Testis (tissue), 3 donors: Measurements from ENCODE around the gene TWIST2. TPM values are rescaled to one million over a fixed set of nuclear protein-coding genes. Genes with fewer than 3 reads are reported as not detected.

ENCODE experiments used
- DNase-seq: peaks from one replicate; pipeline ENCODE4 v3.0.0-alpha.2; 2019
- H3K27ac ChIP-seq, 2 donors: fragments of 200-600 bp; sonication (generic); one replicate each; pipeline ENCODE4 v1.5.1; 2019
- H3K27me3 ChIP-seq: fragments of 200-600 bp; sonication (generic); one replicate; pipeline ENCODE4 v1.5.1; 2019
- H3K36me3 ChIP-seq: fragments of 200-600 bp; sonication (generic); one replicate; pipeline ENCODE4 v1.5.1; 2017; ENCODE audit warnings: low read depth; ENCODE audit errors: missing control alignments
- H3K4me1 ChIP-seq: fragments of 200-600 bp; sonication (generic); one replicate; pipeline ENCODE4 v1.5.1; 2019
- H3K4me3 ChIP-seq, 2 donors: fragments of 200-600 bp; sonication (generic); one replicate each; pipeline ENCODE4 v1.5.1; 2017 to 2019
- H3K9me3 ChIP-seq: fragments of 200-600 bp; sonication (generic); one replicate; pipeline ENCODE4 v1.5.1; 2017
- CTCF ChIP-seq, 3 experiments: fragments of 450-650 bp in 2 of 3; fragments of 200-600 bp in 1 of 3; sonication (generic) in 1 of 3; IDR thresholded peaks; one replicate each; pipeline ENCODE4 v1.5.1; 2016 to 2019; ENCODE audit warnings: antibody characterized with exemption in 3 of 3, mild to moderate bottlenecking in 2 of 3, moderate library complexity in 1 of 3
- POLR2A ChIP-seq: fragments of 450-650 bp; IDR thresholded peaks from one replicate; pipeline ENCODE4 v1.6.1; 2017; ENCODE audit warnings: antibody characterized with exemption, mild to moderate bottlenecking, moderate library complexity
- WGBS, 2 donors: methylation state at CpG; one replicate each; pipeline ENCODE4 v1.1.5; 2018; 5-methylcytosine and 5-hydroxymethylcytosine counted together
- intact Hi-C: fragments of 100-400 bp; cut with DNase I; formaldehyde crosslinking; loops from one replicate; pipeline ENCODE4 v1.15.1; 2023; ENCODE audit warnings: low total_unique reads
- polyA plus RNA-seq: library from polyadenylated mRNA; stranded (reverse); fragments of 350-450 nt; fragmentation: Illumina TruSeq; extraction: RNeasy Lipid Tissue Mini Kit (QIAGEN cat#74804); gene quantifications from one replicate; pipeline ENCODE4 v1.2.3, GENCODE V29; 2014; ENCODE audit warnings: low read depth, low replicate concordance; ENCODE audit not compliant: insufficient read depth
- total RNA-seq, 2 donors: library from RNA; depleted of rRNA; stranded (reverse); fragments of >200 nt; gene quantifications; one replicate each; pipeline ENCODE4 v1.2.3, GENCODE V29; 2016

The TWIST2 gene
- total and polyA plus RNA-seq, 3 donors from 2014 or later = 5.0 to 11.3 (median 10.3) TPM

- H3K27ac ChIP-seq = no peak overlapping the region
- TF ChIP-seq POLR2A (no peak), CTCF (IDR thresholded peaks at IDR 0.05) (no peak)
- H3K4me3 ChIP-seq = no peak overlapping the region
- no peaks in the 10 kb centered on the region for H3K27me3 ChIP-seq
- WGBS, 2 donors = 83 to 86% methylated on average over 11 of the region's 11 CpGs
- H3K36me3 ChIP-seq = no peaks in the 10 kb centered on the region
- H3K4me1 ChIP-seq = no peaks in the 10 kb centered on the region
- intact Hi-C loops = no loop called here
- DNase-seq = no peak
- no peaks in the 10 kb centered on the region for H3K9me3 ChIP-seq
Observed at GRCh38 chr2:238874330-238875050, 26.6 kb downstream of the TWIST2 start.

- Histone ChIP-seq H3K9me3 (no peaks in the 10 kb centered on the region), H3K27ac (no peak overlapping the region)
Observed at GRCh38 chr2:238875101-238875470, 27.2 kb downstream of the TWIST2 start.

GRCh38 chr2:238875471-238876231 lies 27.8 kb downstream of the TWIST2 start:
- WGBS, 2 donors = 76 to 78% methylated on average over 17 of the region's 17 CpGs
- H3K9me3 ChIP-seq = no peaks in the 10 kb centered on the region
- TF ChIP-seq CTCF (IDR thresholded peaks at IDR 0.05) (no peak), POLR2A (no peak)
- H3K27me3 ChIP-seq = no peaks in the 10 kb centered on the region
- intact Hi-C loops = no loop called here
- no peaks in the 10 kb centered on the region for H3K4me1 ChIP-seq
- no peak for DNase-seq
- H3K36me3 ChIP-seq = no peaks in the 10 kb centered on the region
- no peak overlapping the region for H3K4me3 ChIP-seq
- no peak overlapping the region for H3K27ac ChIP-seq

More at GRCh38 chr2:238875101-238875470, 27.2 kb downstream of the TWIST2 start:
- no peak for DNase-seq
- no peaks in the 10 kb centered on the region for H3K4me1 ChIP-seq
- no peaks in the 10 kb centered on the region for H3K36me3 ChIP-seq
- no peaks in the 10 kb centered on the region for H3K27me3 ChIP-seq
- 87 to 90% methylated on average over 3 of the region's 3 CpGs for WGBS, 2 donors
- H3K4me3 ChIP-seq = no peak overlapping the region
- intact Hi-C loops = no loop called here
- no peak for TF ChIP-seq POLR2A

- WGBS, 2 donors = 96 to 97% methylated on average over 3 of the region's 3 CpGs
- H3K4me3 ChIP-seq = no peak overlapping the region
- no peaks in the 10 kb centered on the region for H3K36me3 ChIP-seq
- intact Hi-C loops = no loop called here
- H3K9me3 ChIP-seq = no peaks in the 10 kb centered on the region
- H3K27ac ChIP-seq = no peak overlapping the region
- H3K27me3 ChIP-seq = no peaks in the 10 kb centered on the region
- DNase-seq = no peak
- TF ChIP-seq CTCF (IDR thresholded peaks at IDR 0.05) (no peak), POLR2A (no peak)
- no peaks in the 10 kb centered on the region for H3K4me1 ChIP-seq
Observed at GRCh38 chr2:238876232-238876630, 28.3 kb downstream of the TWIST2 start.

- no peak for TF ChIP-seq CTCF (IDR thresholded peaks at IDR 0.05)
- TF ChIP-seq POLR2A = no peak
- peaks cover 3% of the 10 kb centered on the region for H3K4me1 ChIP-seq
- no peaks in the 10 kb centered on the region for H3K36me3 ChIP-seq
- H3K27ac ChIP-seq = no peak overlapping the region
- H3K27me3 ChIP-seq = no peaks in the 10 kb centered on the region
- 88 to 89% methylated on average over 8 of the region's 8 CpGs for WGBS, 2 donors
- no peak for DNase-seq
- H3K4me3 ChIP-seq = no peak overlapping the region
- intact Hi-C loops = no loop called here
- no peaks in the 10 kb centered on the region for H3K9me3 ChIP-seq
Observed at GRCh38 chr2:238878051-238878735, 30.3 kb downstream of the TWIST2 start.
